Neutrophil (primary cell): ENCODE results near the gene VRTN.

Experiments
- H3K27ac ChIP-seq: fragments of 200-600 bp; sonication (generic); 2 replicates; pipeline ENCODE4 v1.5.1; 2016; ENCODE audit warnings: mild to moderate bottlenecking, moderate library complexity
- H3K27me3 ChIP-seq: fragments of 200-600 bp; sonication (generic); 2 replicates; pipeline ENCODE4 v1.6.0; 2016; ENCODE audit warnings: mild to moderate bottlenecking
- H3K36me3 ChIP-seq: fragments of 200-600 bp; sonication (generic); 2 replicates; pipeline ENCODE4 v1.5.1; 2017
- H3K4me1 ChIP-seq, 2 experiments: fragments of 200-600 bp in 1 of 2; sonication (generic) in 1 of 2; 1 replicate in 1 of 2; 2 replicates in 1 of 2; pipeline versions ENCODE4 v1.5.1 to v1.6.1; 2013 to 2016; ENCODE audit warnings: low read depth in 1 of 2, low read length in 1 of 2, mild to moderate bottlenecking in 1 of 2, moderate library complexity in 1 of 2; ENCODE audit not compliant: control insufficient read depth in 1 of 2, insufficient read depth in 1 of 2
- H3K4me3 ChIP-seq, 2 experiments: fragments of 200-600 bp in 1 of 2; sonication (generic) in 1 of 2; 1 replicate in 1 of 2; 2 replicates in 1 of 2; pipeline ENCODE4 v1.5.1; 2013 to 2016; ENCODE audit warnings: low read depth in 1 of 2, low read length in 1 of 2, mild to moderate bottlenecking in 1 of 2, moderate library complexity in 1 of 2
- H3K9me3 ChIP-seq: fragments of 200-600 bp; sonication (generic); 2 replicates; pipeline ENCODE4 v1.5.1; 2016
- CTCF ChIP-seq: fragments of 200-600 bp; sonication (generic); IDR thresholded peaks from 2 replicates; pipeline ENCODE4 v1.5.1; 2016; ENCODE audit warnings: antibody characterized with exemption

Gene VRTN

GRCh38 chr14:74348241-74348734, at the start of gene VRTN:
VRTN (plus strand) TSS chr14:74348471; CDS start chr14:74356784, 8,313 bp downstream.
- Histone ChIP-seq H3K4me3 (no peak within 1 kb of the TSS), H3K27ac (no peak within 1 kb of the TSS), H3K9me3 (no peaks in the 10 kb centered on the region), H3K36me3 (no peaks in the 10 kb centered on the region), H3K27me3 (peaks cover 9% of the 10 kb centered on the region), H3K4me1 (no peaks in the 10 kb centered on the region)
- TF ChIP-seq CTCF = no peak

- H3K4me3 ChIP-seq = no peak overlapping the region
- H3K36me3 ChIP-seq = peaks cover 54% of the 10 kb centered on the region
- H3K9me3 ChIP-seq = no peaks in the 10 kb centered on the region
- H3K27me3 ChIP-seq = no peaks in the 10 kb centered on the region
- H3K4me1 ChIP-seq = peaks cover 9 to 14% of the 10 kb centered on the region in 2 experiments
- no peak for TF ChIP-seq CTCF
- no peak overlapping the region for H3K27ac ChIP-seq
Measured at GRCh38 chr14:74299061-74299545, 49.2 kb upstream of the VRTN start.

- Histone ChIP-seq H3K4me3 (peak overlapping the region; percentile 64 to 79), H3K27ac (peak overlapping the region; percentile 70), H3K9me3 (no peaks in the 10 kb centered on the region), H3K27me3 (no peaks in the 10 kb centered on the region), H3K36me3 (peaks cover 29% of the 10 kb centered on the region), H3K4me1 (peaks cover 9 to 14% of the 10 kb centered on the region in 2 experiments)
- no peak for TF ChIP-seq CTCF
Measured at GRCh38 chr14:74301594-74302151, 46.6 kb upstream of the VRTN start.

GRCh38 chr14:74302152-74302628, 46.1 kb upstream of the VRTN start:
- Histone ChIP-seq H3K36me3 (peaks cover 24% of the 10 kb centered on the region), H3K4me1 (peaks cover 9 to 14% of the 10 kb centered on the region in 2 experiments)
- no peak for TF ChIP-seq CTCF

GRCh38 chr14:74302634-74303569, 45.4 kb upstream of the VRTN start, which contains the start of gene ABCD4:
ABCD4 (minus strand) TSS chr14:74302934; CDS start chr14:74302912, 22 bp downstream.
- Histone ChIP-seq H3K36me3 (peaks cover 18% of the 10 kb centered on the region), H3K27me3 (no peaks in the 10 kb centered on the region), H3K4me3 (peak within 1 kb of the TSS; percentile 64 to 79), H3K9me3 (no peaks in the 10 kb centered on the region), H3K27ac (peak within 1 kb of the TSS; percentile 70), H3K4me1 (peaks cover 9 to 14% of the 10 kb centered on the region in 2 experiments)
- no peak for TF ChIP-seq CTCF

More at GRCh38 chr14:74302152-74302628, 46.1 kb upstream of the VRTN start:
- H3K4me3 ChIP-seq = peak overlapping the region; percentile 64 to 79
- H3K27me3 ChIP-seq = no peaks in the 10 kb centered on the region
- no peaks in the 10 kb centered on the region for H3K9me3 ChIP-seq
- H3K27ac ChIP-seq = peak overlapping the region; percentile 70
